ENCODE data around the gene RPGR.

Gene RPGR

GRCh38 chrX:38326086-38326485, 1.2 kb downstream of the RPGR start:
- no peak for DNase-seq

DNA sequence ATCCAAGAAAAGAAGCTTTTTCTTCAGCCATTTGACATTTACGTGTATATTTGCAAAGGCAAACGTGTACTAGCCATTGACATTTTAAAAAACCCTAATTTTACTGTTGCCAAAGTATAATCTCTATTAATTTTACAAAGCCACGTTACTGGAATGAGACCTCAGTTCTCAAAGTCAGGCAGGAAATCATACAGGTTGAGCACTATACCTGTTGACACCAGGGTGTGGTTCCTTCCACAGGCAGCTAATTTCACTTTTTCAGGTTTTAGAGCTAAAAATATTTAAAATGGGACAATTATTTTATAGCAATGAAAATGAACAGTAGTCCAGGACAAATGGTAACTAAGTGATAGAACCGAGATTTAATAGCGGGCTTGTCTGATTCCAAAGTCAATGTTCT, 6.5 kb downstream of the RPGR start:
- no peak for DNase-seq

DNA sequence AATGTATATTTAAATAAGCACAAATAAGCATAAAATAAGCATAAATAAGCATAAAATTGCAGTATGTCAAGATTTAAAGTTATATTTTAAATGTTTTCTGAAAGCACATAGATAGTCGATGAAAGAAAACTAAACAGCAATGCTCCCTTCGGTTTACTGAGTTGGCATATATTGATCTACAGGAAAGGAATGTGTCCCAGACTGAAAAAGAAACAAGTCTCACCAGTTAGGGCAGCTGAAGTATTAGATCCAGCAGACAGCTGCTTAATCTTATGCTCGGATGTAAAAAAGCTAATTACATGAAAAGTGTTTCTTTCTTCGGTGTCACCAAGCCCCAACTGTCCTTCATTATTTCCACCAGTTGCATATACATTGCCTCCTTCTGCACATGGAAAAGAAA, 8.7 kb downstream of the RPGR start:
- no peak for DNase-seq

DNA sequence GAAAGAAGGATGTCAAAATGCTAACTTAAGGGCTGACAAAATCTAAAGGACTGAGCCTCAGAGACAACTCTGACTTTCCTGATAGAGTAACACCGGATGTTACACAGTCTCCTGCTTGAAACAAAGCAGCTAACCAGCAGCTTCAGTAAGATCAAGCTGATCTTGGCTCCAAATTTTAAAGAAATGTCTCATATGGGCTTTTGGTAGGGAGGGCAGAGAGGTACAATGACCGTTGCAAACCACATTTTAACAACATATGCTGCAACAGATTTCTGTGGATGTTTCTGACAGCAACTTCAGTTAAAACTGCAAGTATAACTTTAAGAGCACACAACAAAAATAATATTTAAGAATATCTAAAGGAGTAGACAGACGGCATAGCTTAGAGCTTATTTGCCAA, 9.1 kb downstream of the RPGR start:
- peak; percentile 8 for DNase-seq

- DNase-seq = no peak
Observed at GRCh38 chrX:38315186-38315585, 12.1 kb downstream of the RPGR start.

GRCh38 chrX:38313190-38313589, 14.1 kb downstream of the RPGR start:
- DNase-seq = no peak

- no peak for DNase-seq
Observed at GRCh38 chrX:38312436-38312835, 14.9 kb downstream of the RPGR start.

GRCh38 chrX:38311743-38312142, 15.6 kb downstream of the RPGR start:
- DNase-seq = no peak

GRCh38 chrX:38305971-38306370, 21.3 kb downstream of the RPGR start:
- DNase-seq = no peak

DNA sequence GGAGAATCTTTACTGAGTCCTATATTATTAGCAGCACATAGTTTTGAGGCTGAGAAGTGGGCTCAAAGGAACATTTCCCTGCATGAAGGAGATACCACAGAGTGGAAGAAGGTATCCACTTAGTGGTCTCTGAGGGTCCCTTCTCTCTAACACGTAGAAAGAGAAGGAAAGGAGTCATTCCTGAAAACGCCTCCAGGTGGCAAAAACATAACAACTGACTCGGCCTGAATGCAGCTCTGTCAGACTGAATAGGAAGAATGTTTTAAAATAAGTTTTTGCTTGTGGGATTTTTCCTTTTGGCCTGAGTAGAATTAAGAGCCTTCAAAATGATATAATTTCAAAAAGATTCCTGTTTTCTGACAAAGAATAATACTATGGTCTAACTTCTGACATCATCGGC, 23.3 kb downstream of the RPGR start:
- DNase-seq = peak; percentile 1

DNA sequence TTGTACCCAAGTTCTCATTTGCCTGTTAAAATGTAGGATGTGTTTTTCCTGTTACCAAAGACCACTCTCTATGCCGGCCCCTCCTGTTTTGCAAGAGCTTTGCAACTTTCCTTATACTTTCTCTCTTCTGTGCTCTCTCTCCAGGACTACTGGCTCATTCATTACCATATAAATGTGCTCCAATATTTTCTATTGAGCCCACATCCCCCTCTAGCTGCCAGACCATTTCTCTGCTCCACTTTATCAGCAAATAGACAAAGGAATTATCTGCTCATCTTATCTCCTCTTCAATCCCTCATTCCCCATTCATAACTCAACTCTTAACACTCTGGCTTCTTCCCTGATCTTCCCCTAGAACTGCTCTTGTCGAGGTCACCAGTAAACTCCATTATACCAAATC, 33.6 kb downstream of the RPGR start:
- DNase-seq = no peak

DNA sequence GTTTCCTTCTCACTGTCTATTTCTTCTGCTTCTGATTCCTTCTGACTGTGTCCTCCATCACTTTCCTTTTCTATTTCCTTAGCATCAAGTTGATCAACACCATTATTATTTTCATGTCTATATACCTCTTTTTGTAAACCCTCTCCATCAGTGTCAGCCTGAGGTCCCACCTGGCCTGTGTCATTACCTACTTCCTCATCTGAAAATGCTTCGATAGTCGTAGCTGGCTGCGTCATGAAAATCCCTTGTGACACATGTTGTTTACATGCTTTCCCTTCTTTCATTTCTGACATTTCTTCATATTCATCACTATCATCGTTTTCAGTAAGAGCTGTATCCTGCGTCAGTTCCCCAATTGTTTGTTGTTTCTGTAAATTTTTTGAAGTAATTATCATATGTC, 39.6 kb downstream of the RPGR start:
- no peak for DNase-seq

GRCh38 chrX:38285649-38286048, 41.7 kb downstream of the RPGR start:
- no peak for DNase-seq

- no peak for DNase-seq
Observed at GRCh38 chrX:38282049-38282448, 45.3 kb downstream of the RPGR start.

DNA sequence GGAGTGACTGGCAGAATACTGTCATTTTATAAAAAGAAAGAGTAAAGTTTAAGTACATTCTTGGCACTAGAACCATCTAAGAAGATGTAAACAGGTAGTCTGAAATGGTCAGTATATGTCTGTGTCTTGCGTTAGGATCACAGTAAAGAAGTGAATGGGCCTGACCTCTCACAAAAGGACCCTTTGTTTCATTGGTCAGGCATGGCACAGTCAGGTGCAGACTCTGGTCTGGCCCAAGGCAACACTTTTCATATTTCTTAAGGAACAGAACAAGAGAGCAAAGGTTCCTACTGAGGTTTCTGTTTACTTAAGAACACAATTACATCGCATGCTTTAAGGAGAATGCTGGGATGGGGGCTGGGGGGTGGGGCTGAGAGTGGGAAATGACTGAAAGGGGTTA, 48.1 kb downstream of the RPGR start:
- no peak for DNase-seq

DNA sequence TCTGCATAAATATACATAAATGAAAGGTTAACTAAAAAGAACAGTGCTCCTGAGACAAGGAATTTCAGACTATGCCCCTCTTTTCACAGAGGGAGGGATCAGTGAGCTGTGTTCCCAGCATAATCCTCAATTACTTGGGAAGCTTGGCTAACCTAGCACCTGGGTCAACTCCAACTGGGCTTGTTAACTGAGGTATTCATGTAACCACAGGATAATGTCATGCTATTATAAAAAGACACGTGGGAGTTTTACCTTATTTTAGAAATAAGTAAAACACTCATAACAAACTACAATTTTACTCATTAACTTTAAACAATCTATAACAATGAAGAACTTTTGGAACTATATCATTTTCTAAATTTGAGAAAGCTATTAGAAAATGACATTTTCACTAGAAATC, 48.6 kb downstream of the RPGR start:
- DNase-seq = no peak

DNA sequence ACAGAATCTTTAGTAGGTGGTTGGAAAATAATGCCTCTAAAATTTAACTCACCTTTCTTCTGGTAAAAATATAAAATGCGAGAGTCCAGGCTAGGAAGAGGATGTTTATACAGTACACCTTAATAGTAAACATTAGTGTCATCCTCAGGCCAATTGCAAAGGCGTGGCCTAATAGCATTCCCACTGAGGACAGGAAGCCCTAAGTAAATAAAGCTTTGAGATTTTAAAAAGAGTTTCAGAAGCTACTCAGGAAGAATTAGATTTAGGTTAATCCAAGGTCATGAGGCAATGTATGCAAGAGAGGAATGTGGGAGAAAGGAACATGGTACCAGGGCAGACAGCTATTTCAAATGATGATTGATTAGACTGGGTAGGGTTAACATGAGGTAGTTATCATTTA, 49.5 kb downstream of the RPGR start:
- DNase-seq = no peak

DNA sequence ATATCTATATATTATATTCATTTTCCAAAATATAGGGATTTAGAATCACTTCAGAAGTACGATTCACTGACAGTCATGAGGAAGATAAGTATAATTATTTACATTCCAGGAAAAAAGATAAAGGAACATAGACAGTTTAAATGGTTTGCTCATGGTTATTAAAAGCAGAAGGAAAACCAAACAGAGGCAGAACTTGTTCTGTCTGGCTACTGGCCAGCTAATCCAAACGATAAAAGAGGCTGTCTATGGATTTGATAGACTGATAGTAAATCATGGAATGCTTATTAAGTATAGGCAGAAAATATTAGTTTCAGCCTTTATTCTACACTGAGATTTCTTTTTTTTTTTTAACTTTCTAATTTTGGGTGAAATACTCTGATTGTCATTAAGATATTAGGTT, 50.2 kb downstream of the RPGR start:
- DNase-seq = no peak

DNA sequence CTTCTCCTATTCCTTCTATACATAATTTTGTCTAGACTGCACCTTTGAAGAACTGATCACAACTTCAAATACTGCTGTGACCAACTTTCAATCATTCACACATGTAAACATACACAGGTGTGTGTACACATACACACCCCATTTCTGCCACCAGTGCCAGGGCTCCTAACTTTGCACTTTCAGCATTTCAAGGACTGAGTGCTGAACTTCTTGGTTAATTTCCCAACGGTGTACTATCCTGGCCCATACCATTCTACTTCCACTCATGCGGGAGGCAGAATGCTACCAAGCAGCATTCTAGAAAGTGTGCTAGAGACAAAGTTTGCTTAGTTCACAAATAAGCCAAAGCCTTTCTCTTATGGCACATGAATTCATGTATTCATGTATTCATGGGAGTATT, 51.2 kb downstream of the RPGR start:
- DNase-seq = no peak

GRCh38 chrX:38275615-38276014, 51.7 kb downstream of the RPGR start:
- DNase-seq = no peak

DNA sequence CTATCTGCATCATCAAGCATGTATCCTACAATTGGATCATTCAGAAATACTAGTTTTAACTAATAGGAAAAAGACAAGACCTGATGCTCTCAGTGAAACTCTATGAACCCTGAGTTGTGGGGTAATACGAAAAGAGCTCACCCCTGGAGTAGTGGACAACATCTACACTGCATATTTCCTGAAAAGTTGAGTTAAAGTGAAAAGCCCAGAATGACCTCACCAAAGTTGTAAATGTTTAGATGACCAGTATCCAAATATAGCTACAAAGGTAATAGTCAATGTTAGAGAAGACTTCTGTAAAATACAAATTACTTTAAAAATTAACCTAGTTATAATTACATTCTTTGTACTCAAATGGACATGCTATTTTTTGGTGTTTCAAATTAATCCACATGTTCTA, 53.9 kb downstream of the RPGR start:
- no peak for DNase-seq

- no peak for DNase-seq
Observed at GRCh38 chrX:38271154-38271716, 56.1 kb downstream of the RPGR start.

DNA sequence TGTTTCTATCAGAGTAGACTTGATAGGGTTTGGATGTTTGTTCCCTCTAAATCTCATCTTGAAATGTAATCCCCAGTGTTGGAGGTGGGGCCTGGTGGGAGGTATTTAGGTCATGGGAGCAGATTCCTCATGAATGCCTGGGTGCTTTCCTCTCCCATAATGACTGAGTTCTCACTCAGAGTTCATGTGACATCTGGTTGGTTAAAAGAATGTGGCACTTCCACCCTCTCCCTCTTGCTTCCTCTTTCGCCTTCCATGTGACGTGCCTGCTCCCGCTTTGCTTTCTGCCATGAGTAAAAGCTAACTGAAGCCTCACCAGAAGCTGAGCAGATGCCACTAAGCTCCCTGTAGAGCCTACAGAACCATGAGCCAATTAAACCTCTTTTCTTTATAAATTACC, 59.3 kb downstream of the RPGR start:
- no peak for DNase-seq

DNA sequence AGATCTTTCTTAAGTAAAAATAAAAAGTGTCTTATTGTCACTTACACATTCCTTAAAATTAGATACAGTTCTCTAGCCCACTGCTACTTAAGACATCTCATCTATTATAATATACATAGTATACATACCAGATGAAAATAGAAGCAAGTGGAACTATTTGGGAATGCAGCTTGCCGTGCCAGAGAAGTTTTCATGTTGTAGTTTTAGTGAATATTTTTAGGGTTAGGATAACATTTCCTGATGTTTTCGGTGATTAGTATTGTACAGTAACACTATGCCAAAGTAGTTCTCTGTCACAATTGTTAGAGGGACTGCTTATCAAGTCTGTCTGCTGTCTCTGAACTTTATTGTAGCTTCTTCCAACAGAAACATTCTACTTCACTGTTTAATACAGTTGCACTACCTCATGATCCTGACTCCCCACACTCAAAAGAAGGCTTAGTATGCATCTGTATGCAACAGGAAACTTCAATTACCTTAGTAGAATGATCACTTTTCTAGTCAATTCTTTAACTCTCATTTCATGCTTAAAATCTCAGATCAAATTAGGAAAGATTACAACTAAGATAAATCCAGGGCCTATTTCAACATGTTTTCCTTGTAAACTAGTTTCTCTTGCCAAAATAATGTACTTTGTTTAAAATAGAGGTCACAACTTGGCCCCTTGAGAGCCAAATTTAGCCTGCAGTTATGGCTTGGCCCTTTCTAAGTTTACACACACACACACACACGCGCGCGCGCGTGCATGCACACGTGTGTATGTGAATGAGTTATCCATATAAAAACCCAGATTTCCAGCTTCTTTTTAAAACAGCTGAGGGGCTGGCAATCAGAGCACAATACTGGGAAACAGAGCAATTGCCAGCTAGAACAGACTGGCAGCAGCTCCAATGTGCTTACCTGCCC, 64.3 kb downstream of the RPGR start:
- DNase-seq = no peak

DNA sequence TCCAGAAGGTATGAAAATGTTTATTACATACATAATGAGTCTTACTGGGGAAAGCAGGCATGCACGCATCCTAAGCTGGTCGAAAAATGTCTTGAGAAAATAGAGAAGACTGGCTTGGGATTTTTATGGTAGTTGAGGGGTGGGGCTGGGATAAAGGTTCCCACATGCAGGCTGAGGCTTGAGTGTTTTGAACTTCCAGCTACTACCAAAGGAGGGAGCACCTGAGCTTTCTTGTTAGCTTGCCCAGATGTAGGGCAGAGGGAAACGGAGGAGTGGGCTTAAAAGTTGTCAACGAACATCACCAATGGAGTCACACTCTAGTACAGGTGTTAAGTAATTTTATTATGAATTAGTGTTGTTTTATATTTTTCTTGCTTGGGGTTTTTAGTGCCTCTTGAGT, 67.1 kb downstream of the RPGR start:
- peak; percentile 48 for DNase-seq

Measured in OCI-M1 (cell line).